Type B pancreatic cell (in vitro differentiated cells): ENCODE measurements around the gene CNTN6. TPM values are rescaled to one million over a fixed set of nuclear protein-coding genes. Genes with fewer than 3 reads are reported as not detected.

ENCODE experiments used
- DNase-seq: peaks from one replicate; pipeline ENCODE4 v3.0.0; 2021; ENCODE audit warnings: mixed read lengths; ENCODE audit not compliant: unreplicated experiment; ENCODE audit errors: extremely low spot score
- H3K27ac Mint-ChIP-seq: 2 replicates; pipeline ENCODE4 v1.8.0; 2021; ENCODE audit warnings: mild to moderate bottlenecking, mixed read lengths
- H3K27me3 Mint-ChIP-seq: 2 replicates; pipeline ENCODE4 v1.8.0; 2021; ENCODE audit warnings: mixed read lengths
- H3K36me3 Mint-ChIP-seq: 2 replicates; pipeline ENCODE4 v1.8.0; 2021; ENCODE audit warnings: mixed read lengths
- H3K4me1 Mint-ChIP-seq: one replicate; pipeline ENCODE4 v1.8.0; 2021; ENCODE audit warnings: mixed read lengths; ENCODE audit not compliant: unreplicated experiment
- H3K4me3 Mint-ChIP-seq: 2 replicates; pipeline ENCODE4 v1.8.0; 2021; ENCODE audit warnings: mild to moderate bottlenecking, mixed read lengths
- H3K9me3 Mint-ChIP-seq: 2 replicates; pipeline ENCODE4 v1.8.0; 2021; ENCODE audit warnings: mixed read lengths
- CTCF ChIP-seq: fragments of 200-600 bp; sonication (generic); conservative IDR thresholded peaks from 2 replicates; pipeline ENCODE4 v1.5.0; 2021; ENCODE audit warnings: antibody characterized with exemption, mild to moderate bottlenecking
- total RNA-seq: library from RNA; stranded (reverse); gene quantifications from 2 replicates; pipeline ENCODE4 v1.2.1, GENCODE V29; 2021; ENCODE audit warnings: low replicate concordance

The CNTN6 gene
- total RNA-seq, 1 donor from 2014 or later = 3.3 TPM

- H3K36me3 Mint-ChIP-seq = no peaks in the 10 kb centered on the region
- H3K9me3 Mint-ChIP-seq = no peaks in the 10 kb centered on the region
- no peak overlapping the region for H3K4me3 Mint-ChIP-seq
- H3K27me3 Mint-ChIP-seq = no peaks in the 10 kb centered on the region
- H3K27ac Mint-ChIP-seq = no peak overlapping the region
- TF ChIP-seq CTCF = peak; percentile 42
- no peaks in the 10 kb centered on the region for H3K4me1 Mint-ChIP-seq
- no peak for DNase-seq
Measured at GRCh38 chr3:1439395-1439794, 346.6 kb downstream of the CNTN6 start.

GRCh38 chr3:1442271-1442670 lies 349.4 kb downstream of the CNTN6 start:
- peaks cover under 1% of the 10 kb centered on the region for H3K4me1 Mint-ChIP-seq
- TF ChIP-seq CTCF = no peak
- no peak overlapping the region for H3K4me3 Mint-ChIP-seq
- H3K27me3 Mint-ChIP-seq = no peaks in the 10 kb centered on the region
- H3K27ac Mint-ChIP-seq = no peak overlapping the region
- H3K36me3 Mint-ChIP-seq = no peaks in the 10 kb centered on the region
- H3K9me3 Mint-ChIP-seq = no peaks in the 10 kb centered on the region
- no peak for DNase-seq

- Mint-ChIP-seq H3K4me1 (peaks cover 11% of the 10 kb centered on the region), H3K27me3 (no peaks in the 10 kb centered on the region), H3K4me3 (no peak overlapping the region), H3K36me3 (no peaks in the 10 kb centered on the region), H3K27ac (no peak overlapping the region), H3K9me3 (no peaks in the 10 kb centered on the region)
- DNase-seq = no peak
- TF ChIP-seq CTCF = no peak
Measured at GRCh38 chr3:1444195-1444594, 351.4 kb downstream of the CNTN6 start.

GRCh38 chr3:1446531-1446930 lies 353.7 kb downstream of the CNTN6 start:
- no peak for TF ChIP-seq CTCF
- H3K4me1 Mint-ChIP-seq = peaks cover 11% of the 10 kb centered on the region
- DNase-seq = no peak
- no peak overlapping the region for H3K27ac Mint-ChIP-seq
- no peaks in the 10 kb centered on the region for H3K9me3 Mint-ChIP-seq
- no peaks in the 10 kb centered on the region for H3K27me3 Mint-ChIP-seq
- no peaks in the 10 kb centered on the region for H3K36me3 Mint-ChIP-seq
- H3K4me3 Mint-ChIP-seq = no peak overlapping the region

- H3K27me3 Mint-ChIP-seq = no peaks in the 10 kb centered on the region
- H3K4me1 Mint-ChIP-seq = peaks cover 11% of the 10 kb centered on the region
- H3K4me3 Mint-ChIP-seq = no peak overlapping the region
- no peaks in the 10 kb centered on the region for H3K36me3 Mint-ChIP-seq
- no peak overlapping the region for H3K27ac Mint-ChIP-seq
- no peak for TF ChIP-seq CTCF
- no peak for DNase-seq
- no peaks in the 10 kb centered on the region for H3K9me3 Mint-ChIP-seq
Measured at GRCh38 chr3:1447452-1447851, 354.6 kb downstream of the CNTN6 start.

GRCh38 chr3:1448443-1448842 lies 355.6 kb downstream of the CNTN6 start:
- H3K27ac Mint-ChIP-seq = no peak overlapping the region
- DNase-seq = no peak
- no peak overlapping the region for H3K4me3 Mint-ChIP-seq
- H3K4me1 Mint-ChIP-seq = peaks cover 11% of the 10 kb centered on the region
- H3K9me3 Mint-ChIP-seq = no peaks in the 10 kb centered on the region
- TF ChIP-seq CTCF = no peak
- H3K36me3 Mint-ChIP-seq = no peaks in the 10 kb centered on the region
- H3K27me3 Mint-ChIP-seq = no peaks in the 10 kb centered on the region
